ENCODE results near the gene RPS23. TPM values are rescaled to one million over a fixed set of nuclear protein-coding genes. Genes with fewer than 3 reads are reported as not detected.

The RPS23 gene
- total RNA-seq, 4 donors from 2014 or later, result 1,761 to 4,479 (median 3,421) TPM

DNA sequence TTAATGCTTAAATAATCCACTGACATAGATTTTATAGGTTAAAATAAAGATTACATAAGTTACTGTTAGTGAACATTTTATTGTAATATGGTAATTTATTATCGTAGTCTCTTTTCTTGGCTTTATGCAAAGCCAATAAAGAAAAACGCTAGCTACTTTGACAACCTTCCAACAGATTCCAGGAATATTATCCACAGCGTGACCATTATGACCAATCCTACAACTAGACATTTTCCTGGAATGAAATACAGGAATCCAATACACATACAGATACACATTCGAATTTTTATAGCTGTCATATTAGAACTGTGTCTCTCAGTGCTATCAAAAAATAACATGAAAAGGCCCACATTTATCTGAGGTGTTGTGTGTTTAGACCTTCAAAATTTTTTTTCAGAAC is 13.1 kb downstream of the RPS23 start:
- Histone ChIP-seq H3K4me3 (no peak overlapping the region), H3K9me3 (peaks cover 6% of the 10 kb centered on the region), H3K36me3 (peaks cover 3% of the 10 kb centered on the region), H3K4me1 (no peaks in the 10 kb centered on the region), H3K27me3 (no peaks in the 10 kb centered on the region), H3K27ac (no peak overlapping the region)
- no peak for TF ChIP-seq POLR2AphosphoS5 (IDR thresholded peaks at IDR 0.05)
- no peak for TF ChIP-seq POLR2A (IDR thresholded peaks at IDR 0.05)
- no peak for TF ChIP-seq EP300 (IDR thresholded peaks at IDR 0.05)
- TF ChIP-seq, protein P1, sequence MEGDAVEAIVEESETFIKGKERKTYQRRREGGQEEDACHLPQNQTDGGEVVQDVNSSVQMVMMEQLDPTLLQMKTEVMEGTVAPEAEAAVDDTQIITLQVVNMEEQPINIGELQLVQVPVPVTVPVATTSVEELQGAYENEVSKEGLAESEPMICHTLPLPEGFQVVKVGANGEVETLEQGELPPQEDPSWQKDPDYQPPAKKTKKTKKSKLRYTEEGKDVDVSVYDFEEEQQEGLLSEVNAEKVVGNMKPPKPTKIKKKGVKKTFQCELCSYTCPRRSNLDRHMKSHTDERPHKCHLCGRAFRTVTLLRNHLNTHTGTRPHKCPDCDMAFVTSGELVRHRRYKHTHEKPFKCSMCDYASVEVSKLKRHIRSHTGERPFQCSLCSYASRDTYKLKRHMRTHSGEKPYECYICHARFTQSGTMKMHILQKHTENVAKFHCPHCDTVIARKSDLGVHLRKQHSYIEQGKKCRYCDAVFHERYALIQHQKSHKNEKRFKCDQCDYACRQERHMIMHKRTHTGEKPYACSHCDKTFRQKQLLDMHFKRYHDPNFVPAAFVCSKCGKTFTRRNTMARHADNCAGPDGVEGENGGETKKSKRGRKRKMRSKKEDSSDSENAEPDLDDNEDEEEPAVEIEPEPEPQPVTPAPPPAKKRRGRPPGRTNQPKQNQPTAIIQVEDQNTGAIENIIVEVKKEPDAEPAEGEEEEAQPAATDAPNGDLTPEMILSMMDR (IDR thresholded peaks at IDR 0.05), result no peak
- 49% methylated on average over 4 of the region's 4 CpGs for WGBS
- DNase-seq (ENCODE audit: low spot score in 2 of 2), result no peak

DNA sequence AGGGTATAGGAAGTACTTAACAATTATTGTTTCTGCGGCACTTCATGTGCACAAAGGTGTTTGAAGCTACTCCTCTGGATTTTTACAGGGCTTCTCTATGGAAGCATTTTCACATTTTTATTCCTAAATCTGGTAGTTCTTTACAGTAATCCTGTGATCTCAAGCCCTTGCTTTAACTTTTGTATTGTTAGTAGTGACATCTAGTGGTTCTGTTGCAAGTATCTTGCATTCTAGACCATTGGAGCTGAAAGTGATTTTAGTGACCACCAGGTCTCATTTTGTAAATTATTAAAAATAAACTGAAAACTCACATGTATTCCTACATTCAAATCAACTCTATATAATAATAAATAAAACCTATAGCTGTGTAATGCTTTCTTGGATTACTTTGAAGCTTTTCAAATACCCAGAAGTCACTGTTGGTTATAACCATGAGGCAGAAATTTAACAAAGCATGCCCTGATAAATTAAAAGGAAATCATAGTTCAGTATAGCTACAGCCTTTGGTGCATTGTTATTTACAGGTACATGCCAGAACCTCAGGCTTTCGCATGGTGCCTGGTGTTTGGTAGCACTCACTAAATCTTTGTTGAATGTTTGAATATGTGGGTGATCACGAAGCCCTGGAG is 18.9 kb downstream of the RPS23 start:
- 84% methylated on average over 3 of the region's 3 CpGs for WGBS
- Histone ChIP-seq H3K9me3 (no peaks in the 10 kb centered on the region), H3K27ac (no peak overlapping the region), H3K27me3 (no peaks in the 10 kb centered on the region), H3K36me3 (peaks cover under 1% of the 10 kb centered on the region), H3K4me1 (no peaks in the 10 kb centered on the region), H3K4me3 (no peak overlapping the region)
- TF ChIP-seq, protein P1 (IDR thresholded peaks at IDR 0.05), result no peak
- no peak for TF ChIP-seq POLR2A (IDR thresholded peaks at IDR 0.05)
- TF ChIP-seq EP300 (IDR thresholded peaks at IDR 0.05), result no peak
- no peak for TF ChIP-seq POLR2AphosphoS5 (IDR thresholded peaks at IDR 0.05)
- no peak for DNase-seq (ENCODE audit: low spot score in 2 of 2)

DNA sequence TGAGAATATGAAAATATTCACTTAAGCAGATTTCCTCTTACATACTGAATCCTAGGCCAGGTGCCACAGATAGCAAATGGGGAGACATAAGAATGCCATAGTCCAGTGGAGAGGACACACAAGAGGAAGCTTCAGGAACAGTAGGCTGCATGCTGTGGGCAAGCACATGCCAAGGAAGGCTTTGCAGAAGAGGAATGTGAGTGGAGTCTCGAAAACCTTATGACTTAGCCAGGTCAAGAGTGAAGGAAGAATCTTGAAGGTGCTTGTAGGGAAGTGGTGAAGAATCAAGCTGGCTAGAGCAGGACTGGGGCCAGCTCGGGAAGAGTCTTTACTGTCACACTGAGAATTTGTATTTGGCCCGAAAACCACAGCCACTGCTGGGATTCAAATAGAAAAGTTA is 20.4 kb downstream of the RPS23 start:
- Histone ChIP-seq H3K27me3 (no peaks in the 10 kb centered on the region), H3K36me3 (peaks cover 11% of the 10 kb centered on the region), H3K9me3 (no peaks in the 10 kb centered on the region), H3K27ac (no peak overlapping the region), H3K4me1 (no peaks in the 10 kb centered on the region), H3K4me3 (no peak overlapping the region)
- no peak for DNase-seq (ENCODE audit: low spot score in 2 of 2)
- no peak for TF ChIP-seq POLR2A (IDR thresholded peaks at IDR 0.05)
- TF ChIP-seq, protein P1 (IDR thresholded peaks at IDR 0.05), result no peak
- WGBS, result 85% methylated on average over 3 of the region's 3 CpGs

DNA sequence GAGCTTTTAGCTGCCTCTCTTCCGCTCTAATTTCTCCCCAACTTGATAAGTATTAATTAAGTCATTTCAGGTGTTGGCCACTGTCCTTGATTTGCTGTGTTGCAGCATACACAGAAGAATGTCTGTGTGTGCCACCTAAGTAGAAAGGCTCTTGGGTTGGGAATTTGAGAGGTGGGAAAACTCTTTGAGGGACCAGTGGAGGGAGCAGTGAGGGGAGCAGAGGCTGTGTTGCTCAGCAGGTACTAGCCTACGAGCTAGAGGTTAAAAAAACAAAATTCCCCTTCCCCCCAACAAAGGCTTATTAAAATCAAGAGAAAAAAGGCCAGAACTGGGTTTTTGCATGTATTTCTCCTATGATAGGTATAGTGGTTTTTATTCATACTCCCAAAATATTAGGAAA is 20.9 kb downstream of the RPS23 start:
- no peaks in the 10 kb centered on the region for H3K27me3 ChIP-seq
- WGBS, result 94% methylated on average over 2 of the region's 2 CpGs
- H3K4me1 ChIP-seq, result no peaks in the 10 kb centered on the region
- DNase-seq (ENCODE audit: low spot score in 2 of 2), result no peak
- H3K27ac ChIP-seq, result no peak overlapping the region
- peaks cover 11% of the 10 kb centered on the region for H3K36me3 ChIP-seq
- H3K4me3 ChIP-seq, result no peak overlapping the region
- TF ChIP-seq POLR2AphosphoS5 (IDR thresholded peaks at IDR 0.05) (no peak), EP300 (IDR thresholded peaks at IDR 0.05) (no peak), POLR2A (IDR thresholded peaks at IDR 0.05) (no peak)
- TF ChIP-seq, protein P1 (IDR thresholded peaks at IDR 0.05), result no peak
- H3K9me3 ChIP-seq, result no peaks in the 10 kb centered on the region

DNA sequence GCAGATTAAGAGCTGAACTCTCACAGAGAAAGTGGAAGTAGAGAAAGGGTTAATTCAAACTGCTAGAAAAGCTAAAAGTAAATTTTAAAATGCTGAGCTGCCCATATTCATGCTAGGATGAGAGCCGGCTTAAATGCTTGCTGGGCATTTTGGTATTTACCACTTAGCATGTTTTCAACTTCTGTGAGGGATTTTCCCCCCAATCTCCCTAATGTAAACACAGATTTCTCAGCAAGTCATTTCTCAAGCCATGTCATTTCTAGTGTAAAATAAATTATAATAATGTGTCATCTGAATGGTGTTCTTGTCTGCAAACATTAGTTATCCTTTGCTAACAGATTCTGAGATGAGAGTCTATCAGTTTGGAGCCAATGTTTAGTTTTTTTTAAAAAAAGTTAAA is 22.3 kb downstream of the RPS23 start:
- Histone ChIP-seq H3K4me1 (no peaks in the 10 kb centered on the region), H3K9me3 (no peaks in the 10 kb centered on the region), H3K36me3 (peaks cover 11% of the 10 kb centered on the region), H3K4me3 (no peak overlapping the region), H3K27me3 (no peaks in the 10 kb centered on the region), H3K27ac (no peak overlapping the region)
- no peak for DNase-seq (ENCODE audit: low spot score in 2 of 2)
- TF ChIP-seq POLR2A (IDR thresholded peaks at IDR 0.05) (no peak), POLR2AphosphoS5 (IDR thresholded peaks at IDR 0.05) (no peak)
- TF ChIP-seq, protein P1 (IDR thresholded peaks at IDR 0.05), result no peak
- WGBS, result 59% methylated on average over 1 of the region's 1 CpG
